ENCODE data around the gene KCTD2. TPM values are rescaled to one million over a fixed set of nuclear protein-coding genes. Genes with fewer than 3 reads are reported as not detected.

Gene KCTD2
- total and polyA plus RNA-seq, 8 donors = 9.9 to 25.8 (median 12.3) TPM

DNA sequence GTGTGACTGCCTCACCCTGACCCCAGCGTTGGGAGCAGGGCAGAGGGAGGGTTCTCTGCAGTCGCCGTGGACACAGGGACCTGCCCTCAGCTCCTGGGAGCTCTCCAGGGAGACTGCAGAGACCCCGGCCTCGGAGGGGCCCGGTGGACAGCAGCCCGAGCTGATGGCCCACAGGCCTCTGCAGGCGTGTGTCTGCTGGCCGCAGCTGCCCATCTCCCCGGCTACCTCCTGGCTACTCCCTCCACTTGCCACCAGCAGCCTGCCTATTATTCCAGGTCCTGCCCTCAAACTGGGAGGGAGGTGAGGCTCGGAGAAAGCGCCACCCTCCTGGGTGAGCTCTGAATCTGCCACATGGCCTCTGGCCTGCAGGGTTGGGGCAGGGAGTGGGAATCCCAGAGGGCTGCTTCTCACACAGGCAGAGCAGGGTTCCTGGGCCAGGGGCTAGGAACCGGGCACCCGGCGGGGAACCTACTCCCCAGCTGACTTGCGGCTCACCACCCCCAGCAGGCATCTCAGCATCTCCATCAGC lies 47.9 kb downstream of the KCTD2 start:
- H3K4me1 ChIP-seq = peaks cover 33 to 76% (median 65%) of the 10 kb centered on the region in 4 donors
- H3K27ac ChIP-seq = peak overlapping the region; percentile 20 to 92 (median 86)
- 34 to 71% (median 46%) methylated on average over 13 to 16 of the region's 16 CpGs for WGBS, 5 donors
- intact Hi-C loops (cut with DNase I; ENCODE audit: low total_unique reads) = no loop called here
- peak; percentile 37 to 47 for DNase-seq
- peaks cover 15 to 25% (median 22%) of the 10 kb centered on the region in 4 donors for H3K36me3 ChIP-seq
- no peaks in the 10 kb centered on the region for H3K9me3 ChIP-seq
- TF ChIP-seq, protein P1, sequence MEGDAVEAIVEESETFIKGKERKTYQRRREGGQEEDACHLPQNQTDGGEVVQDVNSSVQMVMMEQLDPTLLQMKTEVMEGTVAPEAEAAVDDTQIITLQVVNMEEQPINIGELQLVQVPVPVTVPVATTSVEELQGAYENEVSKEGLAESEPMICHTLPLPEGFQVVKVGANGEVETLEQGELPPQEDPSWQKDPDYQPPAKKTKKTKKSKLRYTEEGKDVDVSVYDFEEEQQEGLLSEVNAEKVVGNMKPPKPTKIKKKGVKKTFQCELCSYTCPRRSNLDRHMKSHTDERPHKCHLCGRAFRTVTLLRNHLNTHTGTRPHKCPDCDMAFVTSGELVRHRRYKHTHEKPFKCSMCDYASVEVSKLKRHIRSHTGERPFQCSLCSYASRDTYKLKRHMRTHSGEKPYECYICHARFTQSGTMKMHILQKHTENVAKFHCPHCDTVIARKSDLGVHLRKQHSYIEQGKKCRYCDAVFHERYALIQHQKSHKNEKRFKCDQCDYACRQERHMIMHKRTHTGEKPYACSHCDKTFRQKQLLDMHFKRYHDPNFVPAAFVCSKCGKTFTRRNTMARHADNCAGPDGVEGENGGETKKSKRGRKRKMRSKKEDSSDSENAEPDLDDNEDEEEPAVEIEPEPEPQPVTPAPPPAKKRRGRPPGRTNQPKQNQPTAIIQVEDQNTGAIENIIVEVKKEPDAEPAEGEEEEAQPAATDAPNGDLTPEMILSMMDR (IDR thresholded peaks at IDR 0.05) = no peak
- no peak for TF ChIP-seq POLR2A (IDR thresholded peaks at IDR 0.05)
- peak in 1 of 3 donors; percentile 12 for TF ChIP-seq POLR2AphosphoS5 (IDR thresholded peaks at IDR 0.05)
- H3K27me3 ChIP-seq = no peaks in the 10 kb centered on the region
- peak overlapping the region in 1 of 4 donors; percentile 1 for H3K4me3 ChIP-seq

DNA sequence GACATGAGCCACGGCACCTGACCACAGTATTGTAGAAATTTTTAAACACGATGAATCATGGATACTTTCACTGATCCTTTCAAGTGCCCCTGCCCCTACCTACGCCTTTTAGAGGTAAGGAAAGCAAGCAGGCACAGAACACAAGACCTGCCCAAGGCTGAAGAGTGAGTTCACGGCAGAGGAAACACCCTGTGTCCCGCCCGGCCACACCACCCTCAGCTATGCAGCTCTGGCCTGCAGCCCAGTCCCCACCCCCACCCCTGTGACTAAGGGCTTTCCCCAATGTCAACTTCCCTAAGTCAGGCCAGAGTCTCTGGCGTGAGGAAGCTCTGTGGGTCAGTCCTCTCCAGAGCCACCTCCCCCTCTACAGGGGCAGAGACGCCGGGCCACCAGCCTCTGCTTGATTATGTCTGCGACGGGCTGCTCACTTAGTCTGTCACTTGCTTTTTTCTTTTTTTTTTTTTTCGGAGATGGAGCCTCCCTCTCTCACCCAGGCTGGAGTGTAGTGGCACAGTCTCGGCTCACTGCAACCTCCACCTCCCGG lies 49.1 kb downstream of the KCTD2 start:
- 15 to 32% (median 21%) methylated on average over 14 of the region's 14 CpGs for WGBS, 5 donors
- peaks cover 23 to 64% (median 53%) of the 10 kb centered on the region in 4 donors for H3K4me1 ChIP-seq
- H3K27ac ChIP-seq = peak overlapping the region; percentile 40 to 92 (median 86)

GRCh38 chr17:75097865-75098264 lies 50.8 kb downstream of the KCTD2 start:
- H3K9me3 ChIP-seq = no peaks in the 10 kb centered on the region
- 84 to 95% (median 92%) methylated on average over 7 of the region's 7 CpGs for WGBS, 5 donors
- H3K4me1 ChIP-seq = peaks cover 19 to 46% (median 36%) of the 10 kb centered on the region in 4 donors
- H3K27me3 ChIP-seq = no peaks in the 10 kb centered on the region
- intact Hi-C loops (cut with DNase I; ENCODE audit: low total_unique reads) = no loop called here
- peaks cover 22 to 40% (median 36%) of the 10 kb centered on the region in 4 donors for H3K36me3 ChIP-seq
- peak overlapping the region in 1 of 5 donors; percentile 31 for H3K27ac ChIP-seq
- DNase-seq = peak in 1 of 2 donors; percentile 23
- TF ChIP-seq POLR2AphosphoS5 (IDR thresholded peaks at IDR 0.05) (no peak), EP300 (IDR thresholded peaks at IDR 0.05) (no peak), POLR2A (IDR thresholded peaks at IDR 0.05) (no peak)
- TF ChIP-seq, protein P1 (IDR thresholded peaks at IDR 0.05) = no peak
- no peak overlapping the region for H3K4me3 ChIP-seq

More for the DNA sequence above, 49.1 kb downstream of the KCTD2 start:
- Histone ChIP-seq H3K4me3 (no peak overlapping the region), H3K9me3 (no peaks in the 10 kb centered on the region), H3K36me3 (peaks cover 22 to 37% (median 33%) of the 10 kb centered on the region in 4 donors), H3K27me3 (no peaks in the 10 kb centered on the region)
- peak; percentile 92 to 96 for DNase-seq
- TF ChIP-seq EP300 (IDR thresholded peaks at IDR 0.05) = no peak
- TF ChIP-seq, protein P1 (IDR thresholded peaks at IDR 0.05) = peak in 1 of 7 experiments; percentile 9
- TF ChIP-seq POLR2AphosphoS5 (IDR thresholded peaks at IDR 0.05) = peak in 2 of 3 donors; percentile 79 to 91
- intact Hi-C loops (cut with DNase I; ENCODE audit: low total_unique reads) = no loop called here

DNA sequence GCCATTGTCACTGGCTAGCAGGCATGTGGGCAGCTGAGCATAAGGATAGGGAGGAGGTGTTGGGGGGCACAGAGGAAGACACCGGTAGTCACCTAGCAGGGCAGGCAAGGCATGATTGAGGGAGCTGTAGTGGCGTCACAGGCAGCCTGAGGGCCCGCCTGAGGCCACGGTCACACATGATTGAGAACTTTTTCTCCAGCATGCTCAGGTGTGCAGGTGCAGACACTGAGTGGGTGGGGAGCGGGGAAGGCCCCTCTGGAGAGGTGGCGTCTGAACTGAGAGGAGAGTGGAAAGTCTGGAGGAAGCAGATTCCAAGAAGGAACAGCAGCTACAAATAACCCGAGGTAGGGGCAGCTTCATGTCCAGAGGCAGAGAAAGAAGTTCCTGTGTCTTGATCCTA lies 51.8 kb downstream of the KCTD2 start:
- 84 to 95% (median 85%) methylated on average over 7 of the region's 7 CpGs for WGBS, 5 donors
- intact Hi-C loops (cut with DNase I; ENCODE audit: low total_unique reads) = no loop called here
- Histone ChIP-seq H3K27me3 (no peaks in the 10 kb centered on the region), H3K4me1 (peaks cover 9 to 37% (median 26%) of the 10 kb centered on the region in 4 donors), H3K27ac (no peak overlapping the region), H3K9me3 (no peaks in the 10 kb centered on the region), H3K36me3 (peaks cover 22 to 44% (median 36%) of the 10 kb centered on the region in 4 donors), H3K4me3 (no peak overlapping the region)
- TF ChIP-seq POLR2A (IDR thresholded peaks at IDR 0.05) = no peak
- TF ChIP-seq POLR2AphosphoS5 (IDR thresholded peaks at IDR 0.05) = no peak
- no peak for DNase-seq

Data from stomach (tissue), 9 donors.